ENCODE results near the gene LLPH.

GRCh38 chr12:66168410-66168809, 37.9 kb upstream of the LLPH start:
- TF ChIP-seq PRDM1 (tag by site-specific recombination; IDR thresholded peaks at IDR 0.05) (0 out of 2 replicates have a peak, but pooled peaks have one; percentile 18), CTCF (tag by site-specific recombination; IDR thresholded peaks at IDR 0.05) (no peak), ZNF114 (tag by site-specific recombination; IDR thresholded peaks at IDR 0.05) (no peak), ZNF23 (tag by site-specific recombination; IDR thresholded peaks at IDR 0.05; ENCODE audit: borderline replicate concordance) (no peak), ZNF350 (tag by site-specific recombination; IDR thresholded peaks at IDR 0.05) (no peak), ZNF223 (tag by site-specific recombination; IDR thresholded peaks at IDR 0.05) (no peak), ZNF174 (tag by site-specific recombination; IDR thresholded peaks at IDR 0.05) (no peak), ZNF121 (tag by site-specific recombination; IDR thresholded peaks at IDR 0.05) (no peak), ZNF155 (tag by site-specific recombination; IDR thresholded peaks at IDR 0.05) (no peak)
